Measurements from ENCODE around the gene MYRIP. TPM values are rescaled to one million over a fixed set of nuclear protein-coding genes. Genes with fewer than 3 reads are reported as not detected.

Gene MYRIP
- total RNA-seq, 1 donor from 2014 or later: 1.0 TPM

- H3K4me3 ChIP-seq (ENCODE audit: low read length in 3 of 3): no peak overlapping the region
- no peak overlapping the region for H3K9ac ChIP-seq (ENCODE audit: low read depth in 1 of 3, low read length in 3 of 3)
- no peaks in the 10 kb centered on the region for H3K9me3 ChIP-seq (ENCODE audit: control insufficient read depth in 3 of 3, low read length in 3 of 3)
- no peaks in the 10 kb centered on the region for H3K4me1 ChIP-seq (ENCODE audit: control insufficient read depth in 3 of 3, insufficient read depth in 3 of 3, low read length in 3 of 3)
- H3K27ac ChIP-seq (ENCODE audit: low read depth, low read length): no peak overlapping the region
- H3K36me3 ChIP-seq (ENCODE audit: control insufficient read depth in 3 of 3, insufficient read depth in 3 of 3, low read length in 3 of 3): no peaks in the 10 kb centered on the region
- no peaks in the 10 kb centered on the region for H3K27me3 ChIP-seq (ENCODE audit: control insufficient read depth in 3 of 3, insufficient read depth in 3 of 3, low read length in 3 of 3)
Measured at GRCh38 chr3:39941931-39942330, 132.5 kb downstream of the MYRIP start.

- no peak overlapping the region for H3K9ac ChIP-seq (ENCODE audit: low read depth in 1 of 3, low read length in 3 of 3)
- no peaks in the 10 kb centered on the region for H3K9me3 ChIP-seq (ENCODE audit: control insufficient read depth in 3 of 3, low read length in 3 of 3)
- H3K36me3 ChIP-seq (ENCODE audit: control insufficient read depth in 3 of 3, insufficient read depth in 3 of 3, low read length in 3 of 3): no peaks in the 10 kb centered on the region
- no peaks in the 10 kb centered on the region for H3K27me3 ChIP-seq (ENCODE audit: control insufficient read depth in 3 of 3, insufficient read depth in 3 of 3, low read length in 3 of 3)
- no peak overlapping the region for H3K27ac ChIP-seq (ENCODE audit: low read depth, low read length)
- peaks cover 0 to 21% (median 10%) of the 10 kb centered on the region in 3 donors for H3K4me1 ChIP-seq (ENCODE audit: control insufficient read depth in 3 of 3, insufficient read depth in 3 of 3, low read length in 3 of 3)
- no peak overlapping the region for H3K4me3 ChIP-seq (ENCODE audit: low read length in 3 of 3)
Measured at GRCh38 chr3:39960515-39961191, 151.2 kb downstream of the MYRIP start.

- H3K9me3 ChIP-seq (ENCODE audit: control insufficient read depth in 3 of 3, low read length in 3 of 3): no peaks in the 10 kb centered on the region
- H3K27ac ChIP-seq (ENCODE audit: low read depth, low read length): peak overlapping the region; percentile 41
- peaks cover 0 to 21% (median 10%) of the 10 kb centered on the region in 3 donors for H3K4me1 ChIP-seq (ENCODE audit: control insufficient read depth in 3 of 3, insufficient read depth in 3 of 3, low read length in 3 of 3)
- no peak overlapping the region for H3K4me3 ChIP-seq (ENCODE audit: low read length in 3 of 3)
- no peaks in the 10 kb centered on the region for H3K36me3 ChIP-seq (ENCODE audit: control insufficient read depth in 3 of 3, insufficient read depth in 3 of 3, low read length in 3 of 3)
- no peaks in the 10 kb centered on the region for H3K27me3 ChIP-seq (ENCODE audit: control insufficient read depth in 3 of 3, insufficient read depth in 3 of 3, low read length in 3 of 3)
- H3K9ac ChIP-seq (ENCODE audit: low read depth in 1 of 3, low read length in 3 of 3): no peak overlapping the region
Measured at GRCh38 chr3:39961230-39961629, 151.8 kb downstream of the MYRIP start.

GRCh38 chr3:39962581-39962980, 153.2 kb downstream of the MYRIP start:
- Histone ChIP-seq H3K9ac (ENCODE audit: low read depth in 1 of 3, low read length in 3 of 3) (no peak overlapping the region), H3K36me3 (ENCODE audit: control insufficient read depth in 3 of 3, insufficient read depth in 3 of 3, low read length in 3 of 3) (no peaks in the 10 kb centered on the region), H3K4me3 (ENCODE audit: low read length in 3 of 3) (no peak overlapping the region), H3K4me1 (ENCODE audit: control insufficient read depth in 3 of 3, insufficient read depth in 3 of 3, low read length in 3 of 3) (peaks cover 0 to 21% (median 10%) of the 10 kb centered on the region in 3 donors), H3K9me3 (ENCODE audit: control insufficient read depth in 3 of 3, low read length in 3 of 3) (no peaks in the 10 kb centered on the region), H3K27me3 (ENCODE audit: control insufficient read depth in 3 of 3, insufficient read depth in 3 of 3, low read length in 3 of 3) (no peaks in the 10 kb centered on the region), H3K27ac (ENCODE audit: low read depth, low read length) (no peak overlapping the region)

GRCh38 chr3:39965461-39965860, 156.1 kb downstream of the MYRIP start:
- Histone ChIP-seq H3K36me3 (ENCODE audit: control insufficient read depth in 3 of 3, insufficient read depth in 3 of 3, low read length in 3 of 3) (no peaks in the 10 kb centered on the region), H3K27ac (ENCODE audit: low read depth, low read length) (no peak overlapping the region), H3K4me1 (ENCODE audit: control insufficient read depth in 3 of 3, insufficient read depth in 3 of 3, low read length in 3 of 3) (peaks cover 0 to 20% (median 10%) of the 10 kb centered on the region in 3 donors), H3K27me3 (ENCODE audit: control insufficient read depth in 3 of 3, insufficient read depth in 3 of 3, low read length in 3 of 3) (no peaks in the 10 kb centered on the region), H3K9ac (ENCODE audit: low read depth in 1 of 3, low read length in 3 of 3) (no peak overlapping the region), H3K9me3 (ENCODE audit: control insufficient read depth in 3 of 3, low read length in 3 of 3) (no peaks in the 10 kb centered on the region), H3K4me3 (ENCODE audit: low read length in 3 of 3) (no peak overlapping the region)

GRCh38 chr3:39965997-39966396, 156.6 kb downstream of the MYRIP start:
- H3K4me3 ChIP-seq (ENCODE audit: low read length in 3 of 3): no peak overlapping the region
- H3K9me3 ChIP-seq (ENCODE audit: control insufficient read depth in 3 of 3, low read length in 3 of 3): no peaks in the 10 kb centered on the region
- H3K27me3 ChIP-seq (ENCODE audit: control insufficient read depth in 3 of 3, insufficient read depth in 3 of 3, low read length in 3 of 3): no peaks in the 10 kb centered on the region
- no peaks in the 10 kb centered on the region for H3K36me3 ChIP-seq (ENCODE audit: control insufficient read depth in 3 of 3, insufficient read depth in 3 of 3, low read length in 3 of 3)
- H3K4me1 ChIP-seq (ENCODE audit: control insufficient read depth in 3 of 3, insufficient read depth in 3 of 3, low read length in 3 of 3): peaks cover 0 to 15% (median 10%) of the 10 kb centered on the region in 3 donors
- no peak overlapping the region for H3K9ac ChIP-seq (ENCODE audit: low read depth in 1 of 3, low read length in 3 of 3)
- no peak overlapping the region for H3K27ac ChIP-seq (ENCODE audit: low read depth, low read length)

GRCh38 chr3:39970982-39971381, 161.6 kb downstream of the MYRIP start:
- Histone ChIP-seq H3K27me3 (ENCODE audit: control insufficient read depth in 3 of 3, insufficient read depth in 3 of 3, low read length in 3 of 3) (no peaks in the 10 kb centered on the region), H3K9me3 (ENCODE audit: control insufficient read depth in 3 of 3, low read length in 3 of 3) (no peaks in the 10 kb centered on the region), H3K36me3 (ENCODE audit: control insufficient read depth in 3 of 3, insufficient read depth in 3 of 3, low read length in 3 of 3) (no peaks in the 10 kb centered on the region), H3K27ac (ENCODE audit: low read depth, low read length) (no peak overlapping the region), H3K4me1 (ENCODE audit: control insufficient read depth in 3 of 3, insufficient read depth in 3 of 3, low read length in 3 of 3) (no peaks in the 10 kb centered on the region), H3K4me3 (ENCODE audit: low read length in 3 of 3) (no peak overlapping the region), H3K9ac (ENCODE audit: low read depth in 1 of 3, low read length in 3 of 3) (no peak overlapping the region)

GRCh38 chr3:39971559-39972031, 162.2 kb downstream of the MYRIP start:
- Histone ChIP-seq H3K27me3 (ENCODE audit: control insufficient read depth in 3 of 3, insufficient read depth in 3 of 3, low read length in 3 of 3) (no peaks in the 10 kb centered on the region), H3K4me1 (ENCODE audit: control insufficient read depth in 3 of 3, insufficient read depth in 3 of 3, low read length in 3 of 3) (no peaks in the 10 kb centered on the region), H3K9me3 (ENCODE audit: control insufficient read depth in 3 of 3, low read length in 3 of 3) (no peaks in the 10 kb centered on the region), H3K9ac (ENCODE audit: low read depth in 1 of 3, low read length in 3 of 3) (no peak overlapping the region), H3K4me3 (ENCODE audit: low read length in 3 of 3) (no peak overlapping the region), H3K36me3 (ENCODE audit: control insufficient read depth in 3 of 3, insufficient read depth in 3 of 3, low read length in 3 of 3) (no peaks in the 10 kb centered on the region), H3K27ac (ENCODE audit: low read depth, low read length) (no peak overlapping the region)

- Histone ChIP-seq H3K9me3 (ENCODE audit: control insufficient read depth in 3 of 3, low read length in 3 of 3) (no peaks in the 10 kb centered on the region), H3K9ac (ENCODE audit: low read depth in 1 of 3, low read length in 3 of 3) (no peak overlapping the region), H3K4me1 (ENCODE audit: control insufficient read depth in 3 of 3, insufficient read depth in 3 of 3, low read length in 3 of 3) (no peaks in the 10 kb centered on the region), H3K4me3 (ENCODE audit: low read length in 3 of 3) (no peak overlapping the region), H3K27me3 (ENCODE audit: control insufficient read depth in 3 of 3, insufficient read depth in 3 of 3, low read length in 3 of 3) (no peaks in the 10 kb centered on the region), H3K36me3 (ENCODE audit: control insufficient read depth in 3 of 3, insufficient read depth in 3 of 3, low read length in 3 of 3) (no peaks in the 10 kb centered on the region), H3K27ac (ENCODE audit: low read depth, low read length) (no peak overlapping the region)
Measured at GRCh38 chr3:39972508-39972907, 163.1 kb downstream of the MYRIP start.

- no peaks in the 10 kb centered on the region for H3K4me1 ChIP-seq (ENCODE audit: control insufficient read depth in 3 of 3, insufficient read depth in 3 of 3, low read length in 3 of 3)
- H3K27ac ChIP-seq (ENCODE audit: low read depth, low read length): no peak overlapping the region
- no peak overlapping the region for H3K9ac ChIP-seq (ENCODE audit: low read depth in 1 of 3, low read length in 3 of 3)
- no peaks in the 10 kb centered on the region for H3K27me3 ChIP-seq (ENCODE audit: control insufficient read depth in 3 of 3, insufficient read depth in 3 of 3, low read length in 3 of 3)
- no peak overlapping the region for H3K4me3 ChIP-seq (ENCODE audit: low read length in 3 of 3)
- H3K36me3 ChIP-seq (ENCODE audit: control insufficient read depth in 3 of 3, insufficient read depth in 3 of 3, low read length in 3 of 3): no peaks in the 10 kb centered on the region
- H3K9me3 ChIP-seq (ENCODE audit: control insufficient read depth in 3 of 3, low read length in 3 of 3): no peaks in the 10 kb centered on the region
Measured at GRCh38 chr3:39977058-39977794, 167.8 kb downstream of the MYRIP start.
